DND-41 (cell line): ENCODE results near the gene KRT73.

Experiments
- CTCF ChIP-seq: IDR thresholded peaks from 2 replicates; pipeline ENCODE4 v1.5.1; 2012; ENCODE audit warnings: borderline replicate concordance, low read length, moderate library complexity, mild to moderate bottlenecking; ENCODE audit not compliant: poor library complexity, severe bottlenecking; ENCODE audit errors: extremely low read depth
- EZH2 ChIP-seq: IDR thresholded peaks from 3 replicates; pipeline ENCODE4 v1.6.1; 2012; ENCODE audit warnings: borderline replicate concordance, low read depth, mild to moderate bottlenecking, moderate library complexity, low read length, inconsistent platforms; ENCODE audit not compliant: severe bottlenecking

- no peak for TF ChIP-seq CTCF
- TF ChIP-seq EZH2, result no peak
Measured at GRCh38 chr12:52637299-52637698, 18.9 kb upstream of the KRT73 start.
